ENCODE measurements around the gene C6.

GRCh38 chr5:41127967-41128690, 85.2 kb downstream of the C6 start:
- no peak for TF ChIP-seq RAD21 (IDR thresholded peaks at IDR 0.05)
- no peak for TF ChIP-seq CTCF (IDR thresholded peaks at IDR 0.05; ENCODE audit: low read depth, low read length, missing input control)
- TF ChIP-seq SP1 (IDR thresholded peaks at IDR 0.05), result no peak
- no peak for TF ChIP-seq TAF1 (conservative IDR thresholded peaks at IDR 0.05)
- TF ChIP-seq GABPA (IDR thresholded peaks at IDR 0.05 in 1 of 2, conservative IDR thresholded peaks at IDR 0.05 in 1 of 2), result no peak
- TF ChIP-seq, protein P1, sequence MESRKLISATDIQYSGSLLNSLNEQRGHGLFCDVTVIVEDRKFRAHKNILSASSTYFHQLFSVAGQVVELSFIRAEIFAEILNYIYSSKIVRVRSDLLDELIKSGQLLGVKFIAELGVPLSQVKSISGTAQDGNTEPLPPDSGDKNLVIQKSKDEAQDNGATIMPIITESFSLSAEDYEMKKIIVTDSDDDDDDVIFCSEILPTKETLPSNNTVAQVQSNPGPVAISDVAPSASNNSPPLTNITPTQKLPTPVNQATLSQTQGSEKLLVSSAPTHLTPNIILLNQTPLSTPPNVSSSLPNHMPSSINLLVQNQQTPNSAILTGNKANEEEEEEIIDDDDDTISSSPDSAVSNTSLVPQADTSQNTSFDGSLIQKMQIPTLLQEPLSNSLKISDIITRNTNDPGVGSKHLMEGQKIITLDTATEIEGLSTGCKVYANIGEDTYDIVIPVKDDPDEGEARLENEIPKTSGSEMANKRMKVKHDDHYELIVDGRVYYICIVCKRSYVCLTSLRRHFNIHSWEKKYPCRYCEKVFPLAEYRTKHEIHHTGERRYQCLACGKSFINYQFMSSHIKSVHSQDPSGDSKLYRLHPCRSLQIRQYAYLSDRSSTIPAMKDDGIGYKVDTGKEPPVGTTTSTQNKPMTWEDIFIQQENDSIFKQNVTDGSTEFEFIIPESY (IDR thresholded peaks at IDR 0.05), result no peak
- no peak for TF ChIP-seq JUND (IDR thresholded peaks at IDR 0.05)
- no peak for TF ChIP-seq YY1 (IDR thresholded peaks at IDR 0.05)
- no peak for TF ChIP-seq MAX (IDR thresholded peaks at IDR 0.05)
- no peak for TF ChIP-seq HNF4A (conservative IDR thresholded peaks at IDR 0.05)
